Measurements from ENCODE around the gene UBE2N.

DNA sequence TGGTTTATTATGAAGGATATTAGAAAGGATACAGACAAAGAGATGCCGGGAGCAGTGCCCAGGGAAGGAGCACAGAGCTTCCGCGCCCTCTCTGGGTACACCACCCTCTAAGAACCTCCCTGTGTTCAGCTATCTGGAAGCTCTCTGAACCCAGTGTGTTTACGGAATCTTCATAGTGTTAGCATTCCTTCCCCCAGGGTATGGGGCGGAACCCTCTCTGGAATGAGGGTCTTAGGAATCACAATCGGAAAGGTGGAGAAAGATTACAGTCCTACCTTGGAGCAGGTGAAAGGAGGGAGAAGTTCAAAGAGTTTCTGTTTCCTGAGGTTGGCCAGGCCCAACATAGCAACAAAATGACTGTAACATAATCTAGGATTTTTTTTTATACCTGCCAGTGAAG, 70.8 kb downstream of the UBE2N start:
- TF ChIP-seq FOXM1 (IDR thresholded peaks at IDR 0.05; ENCODE audit: low read depth, low read length) (no peak), SPI1 (IDR thresholded peaks at IDR 0.05; ENCODE audit: borderline replicate concordance, insufficient read depth, low read depth, low read length) (no peak), POLR2A (IDR thresholded peaks at IDR 0.05; ENCODE audit: low read depth, low read length) (no peak), ZNF24 (IDR thresholded peaks at IDR 0.05) (no peak), CHD1 (IDR thresholded peaks at IDR 0.05; ENCODE audit: low read depth, low read length) (no peak), ZBTB11 (CRISPR knock-in tag; IDR thresholded peaks at IDR 0.05) (no peak), MTA3 (IDR thresholded peaks at IDR 0.05; ENCODE audit: borderline replicate concordance, low read length) (no peak)
- TF ChIP-seq, protein P1, sequence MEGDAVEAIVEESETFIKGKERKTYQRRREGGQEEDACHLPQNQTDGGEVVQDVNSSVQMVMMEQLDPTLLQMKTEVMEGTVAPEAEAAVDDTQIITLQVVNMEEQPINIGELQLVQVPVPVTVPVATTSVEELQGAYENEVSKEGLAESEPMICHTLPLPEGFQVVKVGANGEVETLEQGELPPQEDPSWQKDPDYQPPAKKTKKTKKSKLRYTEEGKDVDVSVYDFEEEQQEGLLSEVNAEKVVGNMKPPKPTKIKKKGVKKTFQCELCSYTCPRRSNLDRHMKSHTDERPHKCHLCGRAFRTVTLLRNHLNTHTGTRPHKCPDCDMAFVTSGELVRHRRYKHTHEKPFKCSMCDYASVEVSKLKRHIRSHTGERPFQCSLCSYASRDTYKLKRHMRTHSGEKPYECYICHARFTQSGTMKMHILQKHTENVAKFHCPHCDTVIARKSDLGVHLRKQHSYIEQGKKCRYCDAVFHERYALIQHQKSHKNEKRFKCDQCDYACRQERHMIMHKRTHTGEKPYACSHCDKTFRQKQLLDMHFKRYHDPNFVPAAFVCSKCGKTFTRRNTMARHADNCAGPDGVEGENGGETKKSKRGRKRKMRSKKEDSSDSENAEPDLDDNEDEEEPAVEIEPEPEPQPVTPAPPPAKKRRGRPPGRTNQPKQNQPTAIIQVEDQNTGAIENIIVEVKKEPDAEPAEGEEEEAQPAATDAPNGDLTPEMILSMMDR (IDR thresholded peaks at IDR 0.05 in 2 of 3, conservative IDR thresholded peaks at IDR 0.05 in 1 of 3; ENCODE audit: control insufficient read depth in 2 of 3, extremely low read depth in 1 of 3, insufficient read depth in 1 of 3, low read depth in 3 of 3, low read length in 3 of 3), result no peak
